GM19025 (cell line): ENCODE results near the gene C11orf71.

Source experiments
- ATAC-seq: cut with Tn5 transposase; IDR thresholded peaks from one replicate; pipeline ENCODE4 v1.9.1; 2021; ENCODE audit warnings: mild to moderate bottlenecking, low read depth, moderate library complexity; ENCODE audit not compliant: unreplicated experiment

The C11orf71 gene, protein sequence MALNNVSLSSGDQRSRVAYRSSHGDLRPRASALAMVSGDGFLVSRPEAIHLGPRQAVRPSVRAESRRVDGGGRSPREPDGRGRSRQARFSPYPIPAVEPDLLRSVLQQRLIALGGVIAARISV

GRCh38 chr11:114400216-114400914, at the start of gene C11orf71, which contains the start of gene RBM7:
C11orf71 (minus strand) TSS chr11:114400511; CDS start chr11:114400331, 180 bp downstream.
RBM7 (plus strand) TSS chr11:114400666; CDS start chr11:114400672, 6 bp downstream.
- peak; percentile 95 for ATAC-seq

DNA sequence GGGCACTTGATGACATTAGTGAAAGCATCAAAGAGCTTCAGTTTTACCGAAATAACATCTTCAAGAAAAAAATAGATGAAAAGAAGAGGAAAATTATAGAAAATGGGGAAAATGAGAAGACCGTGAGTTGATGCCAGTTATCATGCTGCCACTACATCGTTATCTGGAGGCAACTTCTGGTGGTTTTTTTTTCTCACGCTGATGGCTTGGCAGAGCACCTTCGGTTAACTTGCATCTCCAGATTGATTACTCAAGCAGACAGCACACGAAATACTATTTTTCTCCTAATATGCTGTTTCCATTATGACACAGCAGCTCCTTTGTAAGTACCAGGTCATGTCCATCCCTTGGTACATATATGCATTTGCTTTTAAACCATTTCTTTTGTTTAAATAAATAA, 49.5 kb upstream of the C11orf71 start:
- no peak for ATAC-seq

DNA sequence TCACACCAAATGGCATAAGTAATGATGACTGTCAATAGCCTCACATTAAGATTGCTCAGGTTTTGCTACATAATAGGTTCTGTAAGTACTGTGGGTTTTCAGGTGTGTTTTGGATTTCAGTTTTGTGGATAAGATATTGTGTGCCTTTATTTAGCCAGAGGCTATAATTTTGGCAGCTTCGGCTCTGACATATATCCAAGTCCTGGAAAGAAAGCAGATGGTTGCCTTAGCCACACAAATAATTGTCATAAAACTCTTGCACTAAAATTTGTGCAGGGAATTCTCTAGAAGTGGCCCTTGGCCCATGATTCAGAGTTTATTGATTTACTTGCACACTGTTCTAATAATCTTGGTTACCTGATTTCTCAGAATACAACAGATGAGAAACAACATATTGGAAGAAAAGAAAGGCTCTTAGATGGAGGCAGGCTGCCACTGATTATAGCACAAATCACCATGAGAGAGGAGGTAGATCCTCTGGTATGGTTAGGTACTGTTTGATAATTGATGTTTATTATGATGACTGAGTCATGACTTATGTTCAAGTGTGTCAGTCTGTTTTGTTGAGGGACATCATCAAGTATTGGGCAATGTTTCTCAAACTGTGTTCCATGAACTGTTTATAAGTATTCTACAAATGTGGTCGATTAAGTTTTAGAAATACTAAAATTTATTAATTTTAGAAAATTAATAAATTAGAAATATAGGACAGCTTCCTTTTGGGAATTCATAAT, 48.6 kb upstream of the C11orf71 start:
- no peak for ATAC-seq

DNA sequence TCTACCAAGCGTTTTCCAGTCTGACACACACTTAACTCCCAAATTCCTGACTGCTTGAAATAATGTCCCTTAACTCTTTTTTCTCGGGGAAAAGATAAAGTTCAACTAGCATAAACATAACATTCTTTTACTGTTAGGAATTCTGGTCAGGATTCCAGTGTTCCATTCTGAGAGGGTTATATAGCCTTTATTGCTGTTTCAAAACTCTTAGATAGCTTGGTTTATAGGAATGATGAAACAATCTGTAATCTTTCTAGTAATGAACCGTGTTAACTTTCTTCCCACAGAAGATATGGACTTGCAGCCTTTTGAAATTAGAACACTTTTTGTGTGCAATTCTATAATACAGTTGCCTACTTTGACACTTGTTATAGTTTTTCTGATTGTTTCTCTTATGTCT, 47.6 kb upstream of the C11orf71 start:
- ATAC-seq, result no peak

DNA sequence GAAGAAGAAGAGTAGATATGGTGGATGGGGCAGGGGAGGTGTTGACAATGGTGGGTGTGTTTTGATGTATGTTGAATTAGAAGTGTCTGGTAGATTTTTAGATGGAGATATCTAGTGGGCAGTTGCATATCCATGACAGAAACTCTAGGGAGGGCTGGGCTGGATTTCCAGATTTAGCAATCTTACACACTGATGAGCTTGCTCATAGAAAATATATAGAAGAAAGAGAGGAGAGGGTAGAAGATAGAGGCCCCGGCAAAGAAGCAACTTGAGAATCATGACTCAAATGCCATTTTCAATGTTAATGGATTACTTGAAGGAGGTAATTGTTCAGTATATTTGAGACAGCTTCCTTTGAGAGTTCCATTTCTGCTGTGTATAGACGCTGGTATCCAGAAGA, 47.1 kb upstream of the C11orf71 start:
- no peak for ATAC-seq

DNA sequence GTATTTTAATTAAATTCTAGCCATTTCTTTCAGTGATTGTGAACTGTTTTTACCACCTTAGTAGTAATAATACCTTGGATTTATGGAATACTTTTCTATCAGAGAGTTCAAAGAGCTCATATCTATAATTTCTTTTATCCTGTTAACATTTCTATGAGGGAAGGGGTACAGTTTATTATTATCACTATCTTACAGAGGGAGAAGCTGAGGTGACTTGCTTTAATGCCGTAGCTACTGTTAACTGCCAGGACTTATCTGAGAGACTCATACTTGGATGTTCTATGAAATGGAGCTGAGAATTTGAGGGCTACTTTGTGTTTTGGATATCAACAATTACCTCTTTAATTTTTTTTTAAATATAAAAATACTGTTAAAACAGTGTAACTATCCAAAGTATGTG, 42.2 kb upstream of the C11orf71 start:
- ATAC-seq, result no peak

GRCh38 chr11:114441921-114442320, 41.6 kb upstream of the C11orf71 start:
- ATAC-seq, result no peak

DNA sequence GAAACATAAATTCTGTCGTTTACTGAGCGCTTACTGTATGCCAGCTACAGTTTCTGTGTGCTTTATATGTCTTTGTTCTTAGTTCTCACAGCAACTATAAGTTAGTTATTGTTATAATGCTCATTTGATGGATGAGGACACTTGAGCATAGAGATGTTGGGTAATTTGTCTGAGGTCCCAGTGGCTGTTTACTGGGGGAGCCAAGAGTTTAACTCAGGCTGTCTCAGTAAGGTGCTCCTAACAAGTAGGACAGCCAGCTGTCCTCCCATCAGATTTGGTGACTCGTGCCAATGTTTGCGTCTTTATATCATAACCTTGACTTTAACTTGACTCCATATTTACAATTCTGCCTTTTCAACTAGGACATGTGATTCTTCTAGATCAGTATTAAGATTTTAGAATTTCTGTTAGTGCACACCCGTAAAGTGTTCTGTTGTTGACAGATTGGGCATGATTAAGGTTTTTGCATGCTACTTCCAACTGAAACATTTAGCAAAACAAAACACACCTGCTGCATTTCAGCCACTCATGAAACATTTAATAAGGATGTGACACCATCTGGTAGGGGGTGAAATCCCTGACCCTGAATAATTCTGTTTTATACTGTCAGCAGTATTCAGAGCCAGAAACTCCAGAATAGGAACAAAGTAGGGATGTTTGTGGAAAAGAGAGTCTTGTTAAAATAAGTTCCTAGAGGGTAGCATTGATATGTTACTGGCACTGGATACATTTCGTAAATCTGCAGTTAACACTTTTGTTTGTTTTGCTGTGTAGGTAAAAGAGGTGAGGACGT, 40.9 kb upstream of the C11orf71 start:
- no peak for ATAC-seq

DNA sequence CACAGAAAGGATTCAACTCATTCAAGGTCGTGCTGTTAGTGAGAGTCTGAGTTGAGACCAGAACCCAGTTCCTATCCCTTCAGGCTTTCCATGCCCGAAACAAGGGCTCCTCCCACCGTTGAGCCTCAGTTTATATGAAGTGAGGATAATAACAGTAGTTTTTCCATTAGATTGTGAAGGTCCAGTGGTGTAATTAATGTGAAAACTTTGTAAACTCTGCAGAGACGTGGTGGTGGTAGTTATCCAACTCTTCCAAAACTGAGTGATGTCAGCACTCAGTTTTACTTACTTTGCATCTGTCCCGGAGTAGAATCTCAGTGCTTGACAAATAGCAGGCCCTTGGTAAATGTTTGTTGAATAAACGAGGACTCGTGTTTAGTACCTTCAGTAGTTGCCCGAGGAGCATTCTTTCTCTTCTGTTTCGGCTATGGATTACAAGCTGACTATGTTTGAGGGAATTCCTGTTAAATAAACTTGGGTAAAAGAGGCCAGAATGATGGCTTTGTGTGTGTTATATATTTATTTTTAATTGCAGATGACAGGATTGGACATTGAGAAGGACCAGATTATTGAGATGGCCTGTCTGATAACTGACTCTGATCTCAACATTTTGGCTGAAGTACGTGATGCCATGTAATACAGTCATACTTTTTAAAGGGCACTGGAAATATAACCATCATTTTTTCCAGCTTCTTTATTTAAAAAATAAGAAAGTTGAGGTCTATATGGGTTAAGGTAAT, 40.0 kb upstream of the C11orf71 start:
- ATAC-seq, result no peak

DNA sequence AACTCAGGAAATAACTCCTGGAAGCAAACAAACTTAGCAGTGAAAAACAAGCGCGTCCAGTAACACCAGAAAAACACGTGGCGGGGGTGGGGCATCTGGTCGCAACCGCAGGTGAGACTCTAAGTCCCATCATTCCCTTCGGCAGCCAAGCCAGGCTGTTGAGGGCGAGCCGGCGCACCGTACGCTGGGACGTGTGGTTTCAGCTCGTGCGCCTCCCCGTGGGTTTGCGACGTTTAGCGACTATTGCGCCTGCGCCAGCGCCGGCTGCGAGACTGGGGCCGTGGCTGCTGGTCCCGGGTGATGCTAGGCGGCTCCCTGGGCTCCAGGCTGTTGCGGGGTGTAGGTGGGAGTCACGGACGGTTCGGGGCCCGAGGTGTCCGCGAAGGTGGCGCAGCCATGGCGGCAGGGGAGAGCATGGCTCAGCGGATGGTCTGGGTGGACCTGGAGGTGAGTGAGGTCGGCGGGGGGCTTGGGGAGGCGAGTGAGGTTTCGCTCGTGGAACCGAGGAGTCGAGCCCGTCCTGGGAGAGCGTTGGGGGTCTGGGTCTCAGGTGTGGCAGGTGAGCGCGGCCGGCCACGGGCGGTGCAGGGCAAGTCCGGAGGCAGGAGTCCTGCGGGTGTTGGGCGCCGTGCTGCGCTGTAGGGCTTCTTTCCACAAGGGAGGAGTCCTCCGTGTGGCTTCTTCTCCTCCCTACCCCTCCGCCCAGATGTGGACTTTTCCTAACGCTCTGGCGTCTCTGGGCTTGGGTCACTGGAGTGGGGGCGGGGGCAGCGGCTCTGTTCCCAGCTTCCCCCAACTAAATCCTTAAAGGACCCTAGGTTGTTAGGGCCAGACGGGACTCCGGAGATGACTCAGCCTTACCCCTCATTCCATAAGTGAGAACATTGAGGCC, 39.2 kb upstream of the C11orf71 start, which contains the start of gene REXO2:
TSS of gene REXO2 (plus strand) at position 239 of the 892 bp plus-strand sequence. CDS start at position 301, 62 bp downstream.
- peak; percentile 99 for ATAC-seq

DNA sequence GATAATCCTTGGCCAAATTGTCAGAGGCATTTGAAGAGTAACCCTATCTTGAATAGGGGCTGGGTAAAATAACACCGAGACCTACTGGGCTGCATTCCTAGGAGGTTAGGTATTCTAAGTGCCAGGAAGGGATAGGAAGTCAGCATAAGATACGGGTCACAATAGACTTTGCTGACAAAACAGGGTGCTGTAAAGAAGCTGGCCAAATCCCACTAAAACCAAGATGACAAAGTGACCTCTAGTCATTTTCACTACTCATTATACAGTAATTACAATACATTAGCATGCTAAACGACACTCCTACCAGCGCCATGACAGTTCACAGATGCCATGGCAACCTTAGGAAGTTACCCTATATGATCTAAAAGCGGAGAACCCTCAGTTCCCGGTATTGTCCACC, 38.0 kb upstream of the C11orf71 start:
- no peak for ATAC-seq

DNA sequence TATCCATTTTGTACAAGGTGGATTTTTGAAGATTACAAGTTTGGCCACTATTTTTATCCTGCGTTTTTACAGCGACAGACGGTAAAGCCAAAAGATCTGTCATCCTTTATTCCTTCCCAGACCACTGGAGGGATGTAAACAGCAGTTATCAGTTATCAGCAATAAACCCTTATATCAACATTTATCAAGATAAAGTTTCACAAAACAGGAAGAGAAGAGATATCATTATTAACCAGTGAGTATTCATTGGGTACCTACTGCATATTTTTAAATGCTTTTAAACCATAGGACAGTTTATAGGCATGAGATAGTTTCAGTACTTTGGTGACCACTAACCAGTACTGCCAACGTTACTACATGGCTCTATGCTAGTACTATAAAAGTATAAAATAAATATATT, 33.1 kb upstream of the C11orf71 start:
- ATAC-seq, result no peak

DNA sequence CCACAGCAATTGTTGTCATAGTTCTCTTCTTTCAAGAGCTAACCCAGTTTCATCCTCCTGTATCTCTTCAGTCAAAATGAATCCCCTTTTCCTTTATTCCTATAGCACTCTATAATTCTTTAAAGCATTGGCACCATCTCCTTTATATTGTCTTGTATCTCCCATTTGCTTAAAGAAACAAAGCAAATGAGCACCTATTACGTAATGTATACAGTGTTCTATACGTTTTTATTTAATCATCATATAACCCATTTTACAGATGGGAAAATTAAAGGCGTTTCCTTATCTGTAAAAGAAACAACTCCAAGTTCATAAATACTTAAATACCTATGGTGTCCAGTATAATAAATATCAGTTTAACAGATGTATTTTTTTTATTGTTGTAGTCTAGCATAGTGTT, 32.6 kb upstream of the C11orf71 start:
- ATAC-seq, result no peak

- no peak for ATAC-seq
Measured at GRCh38 chr11:114430290-114430689, 30.0 kb upstream of the C11orf71 start.

DNA sequence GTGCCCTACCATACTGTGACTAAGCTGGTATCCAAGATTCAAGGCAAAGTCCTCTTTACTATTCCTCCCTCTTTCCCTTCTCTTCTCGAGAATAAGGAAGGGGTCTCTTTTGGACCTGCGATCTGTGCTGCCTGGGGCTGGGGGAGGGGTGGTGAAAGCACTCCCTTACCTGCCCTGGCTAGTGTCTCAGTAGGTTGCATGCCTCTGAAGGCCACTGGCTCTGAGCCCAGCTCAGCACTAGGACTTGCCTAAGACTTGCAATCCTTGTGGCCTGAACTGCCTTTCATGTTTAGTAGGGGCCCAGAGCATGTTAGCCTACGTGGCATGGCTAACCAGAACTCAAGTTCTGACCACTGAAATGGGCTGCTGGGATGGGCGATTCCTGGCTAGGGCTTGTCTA, 26.0 kb upstream of the C11orf71 start:
- ATAC-seq, result no peak

GRCh38 chr11:114416441-114416961, 16.2 kb upstream of the C11orf71 start:
- no peak for ATAC-seq

GRCh38 chr11:114413958-114414357, 13.6 kb upstream of the C11orf71 start:
- ATAC-seq, result no peak

- ATAC-seq, result no peak
Measured at GRCh38 chr11:114412946-114413345, 12.6 kb upstream of the C11orf71 start.

GRCh38 chr11:114401311-114401710, 1.0 kb upstream of the C11orf71 start:
- no peak for ATAC-seq
